Measurements from ENCODE around the gene AFF3.
"Not testable (repeated sequence)": the region's sequence is repeated elsewhere in the genome, so short reads cannot be mapped to it uniquely, and the experiment has no call there.

The AFF3 gene

GRCh38 chr2:99957332-99958133 is 184.9 kb downstream of the AFF3 start:
- DNase-seq, result no peak

- DNase-seq, result no peak
These were observed 186.0 kb downstream of the AFF3 start for GRCh38 chr2:99956232-99957030.

- no peak for DNase-seq
These were observed 188.6 kb downstream of the AFF3 start for GRCh38 chr2:99953750-99954149.

GRCh38 chr2:99949963-99950362 is 192.4 kb downstream of the AFF3 start:
- no peak for DNase-seq

- no peak for DNase-seq
These were observed 192.9 kb downstream of the AFF3 start for GRCh38 chr2:99949530-99949929.

- DNase-seq, result no peak
These were observed 194.4 kb downstream of the AFF3 start for GRCh38 chr2:99948010-99948409.

- DNase-seq, result not testable (repeated sequence)
These were observed 195.0 kb downstream of the AFF3 start for GRCh38 chr2:99947366-99947765.

- DNase-seq, result no peak
These were observed 198.4 kb downstream of the AFF3 start for GRCh38 chr2:99944019-99944418.

GRCh38 chr2:99942561-99943347 is 199.6 kb downstream of the AFF3 start:
- DNase-seq, result no peak

GRCh38 chr2:99940963-99941362 is 201.4 kb downstream of the AFF3 start:
- no peak for DNase-seq

GRCh38 chr2:99939135-99939534 is 203.3 kb downstream of the AFF3 start:
- no peak for DNase-seq

- DNase-seq, result no peak
These were observed 204.1 kb downstream of the AFF3 start for GRCh38 chr2:99938250-99938649.

GRCh38 chr2:99936065-99936464 is 206.3 kb downstream of the AFF3 start:
- DNase-seq, result no peak

- no peak for DNase-seq
These were observed 206.7 kb downstream of the AFF3 start for GRCh38 chr2:99935662-99936061.

GRCh38 chr2:99933894-99934650 is 208.3 kb downstream of the AFF3 start:
- no peak for DNase-seq

GRCh38 chr2:99933491-99933890 is 208.9 kb downstream of the AFF3 start:
- not testable (repeated sequence) for DNase-seq

GRCh38 chr2:99928470-99929053 is 213.8 kb downstream of the AFF3 start:
- no peak for DNase-seq

GRCh38 chr2:99927690-99928207 is 214.6 kb downstream of the AFF3 start:
- DNase-seq, result not testable (repeated sequence)

GRCh38 chr2:99926986-99927385 is 215.4 kb downstream of the AFF3 start:
- DNase-seq, result no peak

GRCh38 chr2:99925960-99926359 is 216.4 kb downstream of the AFF3 start:
- no peak for DNase-seq

- DNase-seq, result no peak
These were observed 219.7 kb downstream of the AFF3 start for GRCh38 chr2:99922664-99923063.

GRCh38 chr2:99921903-99922302 is 220.5 kb downstream of the AFF3 start:
- DNase-seq, result no peak

Measured in GDM1 (cell line).